Prostate gland (tissue), 2 donors: Measurements from ENCODE around the gene BOLL. TPM values are rescaled to one million over a fixed set of nuclear protein-coding genes. Genes with fewer than 3 reads are reported as not detected.

Source experiments
- DNase-seq: peaks from one replicate; pipeline ENCODE4 v3.0.0-alpha.2; 2019; ENCODE audit warnings: low spot score
- H3K27ac ChIP-seq, 2 donors: fragments of 200-600 bp; sonication (generic); 2 replicates each; pipeline ENCODE4 v1.5.1; 2017 to 2019
- H3K27me3 ChIP-seq: fragments of 200-600 bp; sonication (generic); replicated peaks from 2 replicates; pipeline ENCODE4 v1.5.1; 2019; ENCODE audit not compliant: insufficient read depth
- H3K36me3 ChIP-seq, 2 donors: fragments of 200-600 bp; sonication (generic); 1 replicate in 1 of 2; 2 replicates in 1 of 2; pipeline versions ENCODE4 v1.5.1 to v1.8.1; 2017 to 2019
- H3K4me1 ChIP-seq: fragments of 200-600 bp; sonication (generic); replicated peaks from 2 replicates; pipeline ENCODE4 v1.5.1; 2019
- H3K4me3 ChIP-seq, 2 donors: fragments of 200-600 bp; sonication (generic); 2 replicates each; pipeline ENCODE4 v1.5.1; 2017 to 2019
- H3K9me3 ChIP-seq: fragments of 200-600 bp; sonication (generic); 2 replicates; pipeline ENCODE4 v1.5.1; 2017
- CTCF ChIP-seq, 4 experiments: fragments of 200-600 bp in 2 of 4; fragments of 450-650 bp in 2 of 4; sonication (generic) in 2 of 4; IDR thresholded peaks; 1 replicate in 3 of 4; 2 replicates in 1 of 4; pipeline ENCODE4 v1.5.1; 2016 to 2019; ENCODE audit warnings: antibody characterized with exemption in 4 of 4, mild to moderate bottlenecking in 2 of 4, moderate library complexity in 2 of 4
- POLR2A ChIP-seq: fragments of 450-650 bp; IDR thresholded peaks from one replicate; pipeline ENCODE4 v1.6.1; 2016; ENCODE audit warnings: antibody characterized with exemption, mild to moderate bottlenecking
- POLR2AphosphoS5 ChIP-seq: sonication (generic); formaldehyde crosslinking; IDR thresholded peaks from one replicate; pipeline ENCODE4 v1.6.1; 2017; ENCODE audit warnings: antibody characterized with exemption
- WGBS: methylation state at CpG from one replicate; pipeline ENCODE4 v1.1.5; 2018; 5-methylcytosine and 5-hydroxymethylcytosine counted together
- intact Hi-C: fragments of 100-400 bp; cut with DNase I; formaldehyde crosslinking; loops from one replicate; pipeline ENCODE4 v1.14.2; 2022
- total RNA-seq, 2 donors: library from RNA; depleted of rRNA; stranded (reverse); fragments of >200 nt; gene quantifications; one replicate each; pipeline ENCODE4 v1.1.0, GENCODE V29; 2016

Gene BOLL
- total RNA-seq, 2 donors from 2014 or later, result 13.9 TPM; not detected in 1

- no peaks in the 10 kb centered on the region for H3K4me1 ChIP-seq
- H3K27me3 ChIP-seq, result no peaks in the 10 kb centered on the region
- intact Hi-C loops, result loop anchor here (5.0 kb wide), 1 partner anchor 72 kb away; the partner anchor contains the start of gene MARS2
- no peak for DNase-seq
- no peak for TF ChIP-seq CTCF (IDR thresholded peaks at IDR 0.05)
- no peak for TF ChIP-seq POLR2AphosphoS5
- TF ChIP-seq POLR2A, result no peak
- H3K9me3 ChIP-seq, result no peaks in the 10 kb centered on the region
- H3K27ac ChIP-seq, result no peak overlapping the region
- no peaks in the 10 kb centered on the region for H3K36me3 ChIP-seq
- no peak overlapping the region for H3K4me3 ChIP-seq
Measured at GRCh38 chr2:197779261-197779660, 5.9 kb downstream of the BOLL start.

GRCh38 chr2:197777823-197778407 lies 7.2 kb downstream of the BOLL start:
- no peaks in the 10 kb centered on the region for H3K36me3 ChIP-seq
- no peaks in the 10 kb centered on the region for H3K9me3 ChIP-seq
- TF ChIP-seq POLR2AphosphoS5 (no peak), CTCF (IDR thresholded peaks at IDR 0.05) (peak in 3 of 4 experiments; percentile 63 to 82 (median 73))
- H3K27me3 ChIP-seq, result no peaks in the 10 kb centered on the region
- intact Hi-C loops, result loop anchor here (5.0 kb wide), 1 partner anchor 71 kb away; the partner anchor contains the start of gene MARS2
- no peaks in the 10 kb centered on the region for H3K4me1 ChIP-seq
- no peak overlapping the region for H3K4me3 ChIP-seq
- DNase-seq, result no peak
- WGBS, result 19% methylated on average over 4 of the region's 4 CpGs
- H3K27ac ChIP-seq, result no peak overlapping the region

- intact Hi-C loops, result no loop called here
- no peak for TF ChIP-seq CTCF (IDR thresholded peaks at IDR 0.05)
- TF ChIP-seq POLR2AphosphoS5, result no peak
- TF ChIP-seq POLR2A, result no peak
Measured at GRCh38 chr2:197760293-197760657, 24.8 kb downstream of the BOLL start.

GRCh38 chr2:197759625-197760292 lies 25.4 kb downstream of the BOLL start:
- TF ChIP-seq CTCF (IDR thresholded peaks at IDR 0.05) (no peak), POLR2A (no peak), POLR2AphosphoS5 (no peak)
- Histone ChIP-seq H3K27me3 (no peaks in the 10 kb centered on the region), H3K4me3 (no peak overlapping the region), H3K27ac (no peak overlapping the region), H3K36me3 (no peaks in the 10 kb centered on the region), H3K9me3 (no peaks in the 10 kb centered on the region), H3K4me1 (no peaks in the 10 kb centered on the region)
- intact Hi-C loops, result no loop called here
- no peak for DNase-seq
- 85% methylated on average over 11 of the region's 11 CpGs for WGBS

More at GRCh38 chr2:197760293-197760657, 24.8 kb downstream of the BOLL start:
- no peak for DNase-seq
- Histone ChIP-seq H3K27me3 (no peaks in the 10 kb centered on the region), H3K4me1 (no peaks in the 10 kb centered on the region), H3K27ac (no peak overlapping the region), H3K4me3 (no peak overlapping the region), H3K9me3 (no peaks in the 10 kb centered on the region), H3K36me3 (no peaks in the 10 kb centered on the region)
- WGBS, result 74% methylated on average over 3 of the region's 3 CpGs

- intact Hi-C loops, result no loop called here
- no peak for DNase-seq
- Histone ChIP-seq H3K36me3 (no peaks in the 10 kb centered on the region), H3K4me3 (no peak overlapping the region), H3K9me3 (no peaks in the 10 kb centered on the region), H3K27me3 (no peaks in the 10 kb centered on the region), H3K27ac (no peak overlapping the region), H3K4me1 (no peaks in the 10 kb centered on the region)
- TF ChIP-seq POLR2A (no peak), POLR2AphosphoS5 (no peak), CTCF (IDR thresholded peaks at IDR 0.05) (no peak)
- WGBS, result 65% methylated on average over 4 of the region's 4 CpGs
Measured at GRCh38 chr2:197759013-197759412, 26.1 kb downstream of the BOLL start.
